CD4-positive, alpha-beta T cell treated with Interleukin-6 for 4 hours (primary cell): ENCODE measurements around the gene CDCA4.

Source experiments
- DNase-seq: peaks from one replicate; pipeline ENCODE4 v3.0.0-alpha.2; 2020; ENCODE audit warnings: mixed read lengths

CDCA4 gene

DNA sequence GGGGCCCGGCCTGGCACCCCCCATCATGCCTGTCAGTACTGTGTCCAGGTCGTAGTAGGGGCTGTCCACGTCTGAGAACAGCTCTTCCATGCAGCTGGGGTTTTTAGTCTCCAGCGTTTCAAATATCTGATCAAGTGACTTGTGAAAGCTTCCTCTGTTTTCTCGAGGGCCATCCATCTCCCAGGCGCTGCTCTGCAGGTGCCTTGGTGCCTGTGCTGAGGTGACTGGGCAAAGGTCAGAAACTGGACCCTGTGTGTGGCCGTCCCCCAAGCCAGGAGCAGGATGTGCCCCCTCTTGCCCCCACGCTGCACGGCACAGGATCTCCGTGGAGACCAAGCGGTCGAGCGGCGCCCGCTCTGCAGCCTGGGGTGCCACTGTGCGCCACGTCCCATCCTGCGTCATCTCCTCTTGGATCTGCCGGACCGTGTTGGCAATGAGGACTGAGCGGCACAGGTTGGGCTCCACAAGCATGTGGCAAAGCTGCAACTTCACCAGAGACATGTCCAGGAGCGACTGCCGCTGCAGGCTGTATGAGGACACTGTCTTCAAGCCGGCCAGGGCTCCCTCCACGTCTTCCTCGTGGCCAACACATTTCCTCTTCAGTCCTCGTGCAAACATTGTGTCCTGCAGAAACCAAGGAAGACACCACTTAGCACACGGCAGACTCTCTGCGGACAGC lies 9.4 kb downstream of the CDCA4 start:
- DNase-seq = no peak

DNA sequence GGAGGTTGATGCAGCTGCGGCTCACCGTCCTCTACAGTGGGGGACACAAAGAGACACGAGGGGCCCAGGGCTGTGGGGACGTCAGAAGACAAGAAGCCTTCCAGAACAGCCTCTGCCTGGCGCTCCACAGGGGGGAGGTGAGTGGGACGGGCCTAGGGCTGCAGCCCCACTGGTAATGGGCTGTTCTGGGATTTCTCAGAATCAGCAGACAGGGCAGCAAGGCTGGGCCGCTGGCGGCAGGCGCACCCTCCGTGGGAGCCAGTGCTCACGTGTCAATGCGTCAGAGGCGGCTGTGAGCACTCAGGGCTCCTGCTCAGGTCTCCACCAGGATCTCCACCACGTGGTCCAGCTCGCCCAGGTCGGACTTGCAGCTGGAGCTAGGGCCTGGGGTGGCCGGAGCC lies 10.0 kb downstream of the CDCA4 start:
- no peak for DNase-seq

DNA sequence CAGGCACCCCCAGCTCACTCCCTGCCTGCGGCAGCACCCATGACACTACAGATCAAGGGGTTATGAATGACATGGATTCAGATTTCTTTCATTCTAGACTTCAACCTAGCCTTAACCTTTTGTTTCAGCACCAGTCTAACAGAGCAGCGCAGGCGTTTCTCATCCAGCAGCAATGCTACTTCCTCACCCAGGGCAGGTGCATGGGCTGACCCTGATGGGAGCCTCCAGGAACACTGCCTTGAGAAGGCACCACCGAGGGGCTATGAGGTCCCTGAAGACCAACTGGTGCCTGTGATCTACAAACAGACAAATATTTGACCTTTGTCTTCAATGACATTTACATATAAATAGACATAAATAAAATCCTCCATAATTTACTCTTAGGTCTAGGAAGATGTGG lies 10.8 kb downstream of the CDCA4 start:
- no peak for DNase-seq

DNA sequence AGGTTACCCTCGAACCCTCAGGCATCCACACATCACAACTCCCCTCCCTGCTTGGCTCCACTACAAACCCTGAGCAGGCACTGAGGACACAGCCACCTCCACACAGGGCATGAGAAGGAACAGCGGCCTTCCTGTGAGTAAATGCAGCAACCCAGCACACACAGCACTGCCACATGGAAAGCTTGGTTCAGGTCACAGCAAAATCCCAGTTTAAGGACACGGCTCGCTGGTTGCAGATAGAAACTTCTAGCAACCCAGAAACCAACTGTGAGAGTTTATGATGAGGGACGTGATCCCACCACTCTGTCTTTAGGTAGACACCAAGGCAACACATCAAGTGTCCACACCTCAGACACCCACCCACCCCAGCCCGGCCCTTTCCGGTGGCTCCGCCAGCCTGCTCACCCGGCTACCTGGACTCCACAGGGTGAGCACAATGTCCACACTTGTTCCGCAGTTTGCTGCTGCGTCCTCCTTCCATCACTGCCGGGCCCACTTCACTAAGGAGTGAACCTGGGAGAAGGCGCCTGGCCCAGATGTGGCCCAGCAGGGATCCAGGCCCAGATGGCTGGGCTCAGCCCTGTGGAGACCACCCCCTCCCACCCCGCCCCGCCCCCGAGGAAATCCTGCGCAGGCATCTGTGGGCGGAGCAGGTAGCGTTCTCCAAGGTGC lies 13.2 kb downstream of the CDCA4 start:
- no peak for DNase-seq

DNA sequence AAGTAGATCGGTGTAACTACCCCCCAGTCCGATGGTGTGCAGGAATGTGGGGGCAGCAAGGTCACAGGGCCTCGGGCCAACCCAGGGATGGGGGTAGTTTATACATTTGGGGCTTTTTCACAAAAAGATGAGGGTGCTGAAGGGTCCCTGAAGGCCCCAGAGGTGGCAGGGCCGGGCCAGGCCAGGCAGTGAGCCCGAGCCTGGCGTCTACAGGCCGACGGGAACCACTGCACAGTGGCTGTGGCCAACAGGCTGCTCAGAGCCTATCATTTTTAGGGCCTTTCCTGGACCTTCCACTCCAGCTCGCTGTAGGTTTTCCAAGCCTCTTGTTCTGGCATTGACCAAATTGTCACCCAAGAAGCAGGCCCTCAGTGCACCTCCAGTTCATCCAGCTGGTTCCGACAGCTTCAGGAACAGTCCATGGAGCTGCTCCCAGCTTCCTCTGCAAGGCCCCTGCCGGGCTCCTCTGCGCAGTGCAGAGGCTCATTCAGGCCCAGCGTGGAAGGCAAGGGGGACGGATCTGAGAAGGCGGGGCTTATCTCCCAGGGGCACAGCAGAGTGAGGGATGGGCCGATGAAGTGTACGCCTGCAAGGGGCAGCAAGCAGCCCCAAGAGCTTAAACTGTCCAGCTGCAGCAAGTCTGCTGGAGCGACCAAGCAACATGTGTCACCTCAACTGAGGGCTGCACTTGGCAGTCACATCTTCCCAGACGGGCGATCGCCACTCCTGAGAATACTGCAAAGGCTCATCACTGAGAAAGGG lies 13.9 kb downstream of the CDCA4 start:
- DNase-seq = no peak

DNA sequence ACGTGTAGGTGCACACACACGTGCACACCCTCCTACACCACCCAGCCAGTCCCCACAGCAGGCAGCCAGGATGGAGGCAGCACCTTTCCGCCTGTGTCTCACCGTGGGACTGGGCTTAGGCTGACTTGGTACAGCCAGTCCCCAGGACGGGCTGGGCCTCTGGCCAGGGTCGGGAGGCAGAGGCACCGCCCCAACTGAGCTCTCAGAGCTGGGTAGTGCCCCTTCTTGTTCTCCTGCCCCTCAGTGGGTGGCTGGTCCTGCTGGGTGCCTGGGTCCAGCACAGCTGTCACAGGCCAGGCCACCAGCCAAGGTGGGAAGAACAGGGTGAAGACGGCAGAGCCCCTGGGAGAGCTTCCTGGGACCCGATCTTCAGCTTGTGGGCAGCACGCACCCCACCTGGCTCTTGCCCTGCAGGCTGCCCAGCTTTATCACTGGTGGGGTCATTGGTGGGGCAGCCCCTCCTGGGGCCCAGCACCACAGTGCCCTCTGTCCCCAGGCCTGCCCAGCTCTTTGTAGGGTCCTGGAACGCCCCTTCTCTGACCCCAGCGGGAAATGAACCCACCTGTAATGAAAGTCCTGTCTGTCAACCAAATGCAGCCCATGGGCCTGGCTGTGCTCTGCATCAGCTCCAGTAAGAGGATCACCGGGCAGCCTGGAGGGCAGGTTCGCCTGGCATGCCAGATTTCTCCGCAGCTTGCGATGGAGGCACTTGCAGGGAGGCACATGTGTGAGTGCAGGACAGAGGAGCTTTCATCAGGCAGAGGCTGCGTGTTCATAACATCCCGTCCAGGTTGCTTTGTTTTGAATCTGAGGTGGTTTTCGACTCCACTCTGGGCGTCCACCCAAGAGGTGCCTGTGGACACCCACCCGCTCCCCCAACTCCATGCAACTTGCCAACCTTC lies 14.7 kb downstream of the CDCA4 start:
- no peak for DNase-seq

DNA sequence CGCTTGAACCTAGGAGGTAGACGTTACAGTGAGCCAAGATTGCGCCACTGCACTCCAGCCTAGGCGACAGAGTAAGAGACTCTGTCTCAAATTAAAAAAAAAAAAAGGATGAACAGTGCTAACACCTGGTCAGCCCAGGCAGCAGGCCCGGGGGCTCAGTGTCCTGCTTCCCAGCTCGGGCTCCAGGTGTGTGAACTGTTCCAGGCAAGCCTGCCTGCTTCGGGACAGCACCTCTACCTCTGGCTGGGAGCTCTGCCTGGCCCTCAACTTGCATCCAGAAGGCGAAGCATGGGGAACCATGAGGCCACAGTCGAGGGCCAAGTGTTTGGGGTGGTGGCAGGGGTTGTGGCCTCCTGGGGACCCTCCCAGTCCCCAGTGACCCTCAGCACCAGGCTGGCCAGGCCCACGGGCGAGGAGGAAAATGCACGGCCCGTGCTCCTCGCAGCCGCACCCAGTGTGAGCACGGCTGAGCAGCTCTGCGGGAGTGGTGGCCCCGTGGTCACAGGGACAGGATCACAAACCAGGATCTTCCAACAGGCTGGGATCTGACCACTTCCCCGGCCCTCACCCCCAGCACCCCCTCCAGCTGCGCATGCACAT lies 15.5 kb downstream of the CDCA4 start:
- DNase-seq = no peak

DNA sequence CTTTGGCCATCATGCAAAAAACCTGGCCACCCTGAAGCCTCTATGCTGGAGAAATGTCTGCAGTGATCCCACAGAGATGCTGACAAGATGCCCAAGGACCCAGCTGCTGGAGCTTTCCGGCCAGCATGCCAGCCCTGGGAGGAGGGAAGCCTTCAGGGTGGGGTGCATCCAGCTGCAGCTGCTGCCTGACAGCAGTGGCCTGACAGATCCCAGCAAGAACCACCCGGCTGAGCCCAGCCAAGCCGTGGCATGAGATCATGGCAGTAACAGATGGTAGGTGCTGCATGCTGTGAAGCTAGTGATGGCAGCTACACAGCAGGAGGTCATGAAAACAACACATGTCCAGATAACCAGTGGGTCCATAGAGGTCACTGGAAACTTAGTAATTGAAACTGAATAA lies 21.5 kb downstream of the CDCA4 start:
- no peak for DNase-seq

DNA sequence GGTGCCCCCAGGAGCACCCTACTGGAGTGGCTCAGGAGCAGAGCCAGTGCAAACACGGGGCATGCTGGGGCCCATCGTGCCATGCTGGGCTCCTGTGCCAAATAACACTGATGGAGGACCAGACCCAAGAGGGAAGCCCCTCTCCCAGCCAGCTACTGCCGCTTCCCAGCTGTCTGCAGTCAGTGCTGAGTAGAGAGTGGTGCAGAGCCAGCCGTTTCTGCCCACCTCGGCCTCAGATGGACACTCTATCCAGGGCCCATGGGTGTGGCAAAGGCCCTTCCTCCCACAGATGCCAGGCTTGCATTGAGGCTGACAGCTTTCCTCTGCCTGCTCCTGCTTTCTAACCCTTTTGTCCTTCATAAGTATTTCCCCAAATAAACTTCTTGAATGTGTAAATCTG lies 22.1 kb downstream of the CDCA4 start:
- no peak for DNase-seq

DNA sequence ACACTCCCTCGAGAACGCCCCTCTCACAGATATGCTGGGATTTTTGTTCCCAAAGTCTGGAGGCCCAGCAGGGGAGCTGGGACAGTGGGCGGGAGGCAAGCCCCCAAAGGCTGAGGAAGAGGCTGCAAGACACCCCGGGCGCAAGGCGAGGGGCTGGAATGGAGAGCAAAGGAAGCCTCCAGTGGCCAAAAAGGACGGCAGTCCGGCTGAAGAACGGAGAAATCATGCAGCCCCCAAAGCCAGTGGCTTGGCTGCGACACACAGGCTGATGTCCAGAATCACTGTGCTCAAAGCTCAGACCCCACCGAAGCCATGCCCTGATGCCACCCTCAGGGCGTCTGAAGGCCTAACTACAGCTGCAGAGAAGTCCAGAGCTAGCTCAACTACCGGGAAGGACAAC lies 24.4 kb downstream of the CDCA4 start:
- no peak for DNase-seq

DNA sequence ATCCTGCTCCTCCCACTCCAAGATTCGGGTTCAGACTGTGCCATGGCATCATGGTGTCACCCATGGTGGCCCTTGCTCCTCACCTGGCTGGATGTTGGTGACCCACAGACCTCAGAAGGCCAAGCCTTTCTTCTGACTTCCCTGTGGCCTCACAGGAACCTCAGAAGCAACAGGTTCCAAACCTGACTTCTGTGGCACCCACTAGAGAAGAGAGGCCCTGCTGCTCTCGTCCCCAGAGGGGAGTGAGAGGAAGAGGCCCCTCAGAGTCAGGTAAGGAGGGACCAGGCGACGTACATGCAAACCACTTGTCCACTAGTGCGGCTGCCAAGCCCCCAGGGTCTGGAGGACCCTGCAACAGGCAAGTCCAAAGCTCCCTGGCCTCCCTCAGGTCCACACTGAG lies 24.9 kb downstream of the CDCA4 start:
- DNase-seq = no peak

DNA sequence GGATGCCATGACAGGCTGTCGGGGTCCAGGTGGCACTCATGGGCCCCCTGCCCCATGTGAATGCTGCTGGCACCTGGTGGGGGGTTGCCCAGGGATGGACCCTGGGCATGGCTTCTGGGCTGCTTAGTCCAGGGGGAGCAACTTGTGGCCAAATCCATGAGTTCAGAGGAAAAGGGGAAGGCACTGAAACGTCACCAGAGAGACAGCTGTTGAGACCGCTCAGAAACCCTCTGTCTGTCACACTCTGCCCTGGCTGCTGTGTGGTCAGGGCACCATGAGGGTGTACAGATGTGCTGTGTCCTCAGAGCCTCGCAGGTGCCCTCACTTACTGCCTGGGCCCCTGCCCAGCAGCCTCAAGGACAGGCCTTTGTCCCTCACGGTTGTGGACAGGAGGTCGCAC lies 25.9 kb downstream of the CDCA4 start:
- no peak for DNase-seq

DNA sequence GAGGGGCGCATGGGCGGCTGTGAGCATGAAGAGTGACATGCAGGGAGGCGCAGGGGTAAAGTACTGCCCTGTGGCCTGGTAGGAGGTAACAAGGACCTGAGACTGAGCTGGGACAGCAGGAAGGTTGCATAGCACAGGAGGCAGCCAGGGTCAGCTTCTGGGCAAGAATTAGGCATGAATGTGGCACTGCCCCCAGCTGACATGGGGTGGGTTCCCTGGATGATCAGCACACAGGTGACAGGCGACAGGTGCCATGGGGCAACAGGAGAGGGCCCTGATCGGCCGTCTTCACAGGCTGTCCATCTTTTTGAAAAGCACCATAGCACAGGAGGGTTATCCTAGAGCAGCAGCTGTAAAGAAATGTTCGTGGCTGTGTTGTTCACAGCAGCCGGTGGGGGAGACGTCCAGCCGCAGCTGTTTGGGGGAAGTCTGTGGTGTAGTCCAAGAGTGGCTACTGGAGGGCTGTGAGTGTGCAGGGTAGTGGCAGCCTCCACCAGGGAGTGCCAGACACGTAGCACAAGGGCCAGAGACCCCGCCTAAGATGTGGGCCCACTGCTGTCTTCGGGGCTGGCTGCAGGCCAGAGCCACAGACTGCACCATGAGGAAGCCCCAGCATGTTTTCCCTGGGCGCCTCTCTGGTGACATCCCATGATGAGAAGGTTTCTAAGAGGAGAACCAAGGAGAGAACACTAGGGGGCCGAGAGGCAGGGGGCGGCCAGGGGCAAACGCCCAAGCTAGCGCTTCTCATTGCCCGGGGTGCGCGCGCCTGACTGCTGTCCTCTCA lies 26.9 kb downstream of the CDCA4 start:
- DNase-seq = no peak

DNA sequence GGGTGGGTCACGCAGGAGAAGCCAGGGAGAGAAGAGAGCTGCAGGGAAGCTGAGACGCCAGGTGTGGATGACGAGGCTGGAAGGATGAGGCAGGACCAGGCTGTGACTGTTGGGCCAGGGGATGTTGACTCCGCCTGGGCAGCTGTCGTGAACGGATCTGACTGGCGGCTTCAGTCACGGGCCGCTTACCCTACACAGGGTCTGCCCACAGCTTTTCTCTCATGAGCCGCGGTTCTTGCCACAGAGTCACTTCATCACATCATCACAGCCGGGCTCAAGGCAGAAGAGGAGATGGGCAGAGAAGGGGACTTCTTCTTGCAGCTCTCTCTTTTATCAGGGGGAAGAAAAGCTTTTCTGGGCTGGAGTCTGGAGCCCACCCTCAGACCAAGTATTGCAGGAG lies 27.6 kb downstream of the CDCA4 start:
- DNase-seq = no peak

DNA sequence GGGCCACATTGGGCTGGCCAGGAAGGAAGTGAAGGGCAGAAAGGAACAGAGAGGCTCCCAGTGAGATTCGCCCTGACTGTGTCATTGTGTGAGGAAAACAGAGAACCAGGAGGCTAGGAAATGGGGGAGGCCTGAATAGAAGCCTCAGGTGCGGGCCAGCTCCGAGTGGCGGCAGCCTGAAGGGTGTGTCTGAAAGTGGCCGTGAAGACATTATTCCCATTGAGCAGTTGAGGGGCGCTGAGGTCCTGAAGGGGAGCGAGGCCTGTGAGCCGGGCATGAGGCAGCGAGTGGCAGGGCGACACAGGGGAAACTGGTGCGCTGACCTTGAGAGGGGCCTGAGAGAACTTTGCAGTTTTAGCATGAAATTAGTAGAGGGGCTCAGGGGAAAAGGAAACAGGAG lies 28.4 kb downstream of the CDCA4 start:
- DNase-seq = no peak

DNA sequence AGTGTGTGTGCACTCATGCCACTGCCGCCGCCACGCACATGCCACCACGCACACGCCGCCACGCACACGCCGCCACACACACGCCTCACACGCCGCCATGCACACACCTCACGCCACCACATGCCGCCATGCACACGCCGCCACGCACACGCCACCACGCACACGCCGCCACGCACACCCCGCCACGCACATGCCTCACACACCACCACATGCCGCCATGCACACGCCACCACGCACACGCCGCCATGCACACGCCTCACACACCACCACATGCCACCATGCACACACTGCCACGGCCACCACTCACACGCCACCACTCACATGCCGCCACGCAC lies 29.0 kb downstream of the CDCA4 start:
- no peak for DNase-seq

DNA sequence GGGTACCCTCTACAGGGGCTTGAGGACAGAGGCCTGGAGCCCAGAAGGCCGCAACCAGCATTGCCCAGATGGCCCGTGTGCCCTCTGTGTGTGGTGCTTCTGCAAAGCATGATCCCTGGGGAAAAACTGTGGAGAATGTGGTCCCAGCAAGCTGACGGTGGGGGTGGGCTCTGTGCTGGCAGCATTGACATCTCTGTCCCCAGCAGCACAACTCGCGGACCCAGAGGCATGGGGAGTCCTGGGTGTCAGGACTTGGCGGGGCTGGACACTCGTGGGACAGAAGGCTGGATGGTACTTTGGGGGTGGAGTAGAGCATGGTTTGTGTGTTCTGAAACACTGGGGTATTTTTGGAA lies 31.0 kb downstream of the CDCA4 start:
- no peak for DNase-seq

DNA sequence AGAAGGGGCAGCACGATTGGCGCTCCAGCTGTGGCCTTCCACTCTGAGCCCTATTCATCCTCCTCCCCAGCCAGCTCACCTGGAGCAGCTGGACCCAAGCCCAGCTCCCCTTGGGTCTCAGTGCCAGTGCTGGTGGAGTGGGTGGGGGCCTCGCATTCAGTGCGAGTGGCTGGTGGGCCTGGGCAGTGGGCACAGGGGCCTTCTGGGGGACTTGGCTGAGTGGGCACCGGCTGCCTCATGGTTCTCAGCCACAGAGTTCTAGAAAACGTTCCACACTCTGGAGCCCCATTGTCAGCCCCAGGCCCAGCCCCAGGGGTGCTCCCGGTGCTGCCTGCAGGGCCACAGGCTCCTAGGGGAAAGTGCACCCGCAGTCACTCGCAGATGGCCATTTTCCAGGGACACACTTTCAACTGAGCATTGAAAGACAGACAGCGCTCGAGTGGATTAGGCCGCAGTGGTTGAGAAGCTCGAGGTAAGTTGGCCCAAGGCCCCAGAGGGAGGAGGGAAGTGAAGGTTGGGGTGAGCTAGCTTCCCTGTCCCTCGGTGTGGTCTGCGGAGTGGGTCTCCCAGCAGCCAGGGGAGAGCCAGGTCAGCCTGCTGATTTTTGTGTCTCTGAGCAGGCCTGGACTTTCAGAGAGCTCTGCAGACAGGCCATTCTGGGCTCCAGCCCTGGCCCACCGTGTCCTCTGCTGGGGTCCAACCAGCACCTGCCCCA lies 31.5 kb downstream of the CDCA4 start:
- DNase-seq = no peak

DNA sequence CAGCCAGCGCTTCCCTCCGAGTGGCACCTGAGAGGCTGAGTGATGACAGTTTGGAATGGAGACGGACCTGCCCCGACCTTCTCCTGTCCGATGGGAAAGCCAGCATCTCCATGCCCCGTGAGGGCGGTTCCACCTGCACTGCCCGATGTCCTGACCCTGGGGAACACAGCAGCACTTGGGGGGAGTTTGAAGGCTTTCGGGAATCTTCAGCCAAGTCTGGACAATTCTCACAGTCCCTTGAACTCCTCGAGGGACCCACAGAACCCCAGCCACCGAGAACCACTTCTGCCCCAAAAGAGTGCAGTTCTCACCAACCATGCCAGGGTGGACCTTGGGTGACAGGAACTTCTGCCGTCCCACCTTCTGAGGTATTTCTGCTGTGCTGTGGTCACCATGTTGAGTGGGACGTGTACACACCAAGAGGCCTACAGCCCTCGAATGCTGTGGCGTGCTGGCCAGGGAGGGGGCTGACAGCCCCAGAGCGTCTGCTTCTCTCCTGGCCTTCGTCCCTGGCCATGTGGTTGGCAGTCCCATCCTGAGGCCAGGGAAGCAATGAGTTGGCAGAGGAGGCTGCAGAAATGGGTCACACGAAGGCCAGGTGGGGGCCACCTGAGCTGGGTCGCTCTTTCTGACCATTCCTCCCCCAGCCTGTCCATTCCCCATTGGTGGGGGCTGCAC lies 34.3 kb downstream of the CDCA4 start:
- no peak for DNase-seq

DNA sequence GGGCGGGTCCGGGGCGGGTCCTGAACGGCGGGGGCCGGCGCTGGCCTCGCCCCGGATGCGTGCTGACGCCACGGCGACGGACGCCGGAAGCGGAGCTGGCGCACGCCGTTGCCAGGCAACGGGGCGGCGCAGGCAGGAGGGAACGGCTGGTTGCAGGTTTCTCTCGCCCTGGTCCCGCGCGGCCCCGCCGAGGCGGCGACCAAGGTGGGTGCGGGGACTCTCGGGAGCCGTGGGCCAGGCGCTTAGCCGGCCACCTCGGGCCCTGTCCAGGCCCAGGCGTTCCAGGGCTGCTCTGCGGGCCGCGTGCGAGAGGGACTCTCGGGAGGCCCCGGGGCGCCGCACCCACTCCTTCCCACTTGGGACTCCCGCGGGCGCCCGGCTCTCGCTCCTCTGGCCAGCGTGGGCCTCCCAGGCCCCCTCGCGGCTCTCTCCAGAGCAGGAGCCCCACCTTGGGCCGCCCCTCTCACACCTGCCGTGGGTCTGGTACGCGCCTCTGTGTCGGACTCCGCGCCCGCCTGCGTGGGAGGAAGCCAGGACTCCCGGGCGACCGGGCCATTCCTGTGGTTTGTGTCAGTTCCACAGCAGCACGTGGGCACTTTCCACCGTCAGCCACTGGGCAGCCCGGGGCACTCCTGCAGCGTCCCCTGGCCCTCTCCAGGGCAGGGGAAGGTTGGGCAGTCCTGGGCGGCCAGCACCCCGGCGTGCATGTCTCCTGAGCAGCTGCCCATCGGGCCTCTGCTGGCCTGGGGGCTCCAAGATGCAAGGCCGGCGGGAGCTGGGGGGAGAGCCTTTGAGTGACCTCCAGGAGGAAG lies 35.0 kb downstream of the CDCA4 start, which contains the start of gene CLBA1:
CLBA1 (plus strand) TSS at position 114 of the 812 bp plus-strand sequence; CDS start at position 758, 644 bp downstream.
- peak; percentile 89 for DNase-seq
